DMS53 treated with DMSO at 0.1 percent for 48 hours (cell line): ENCODE results near the gene TSGA10.
A peak's percentile ranks its signal among the peaks of the same experiment; 100 is the strongest.
"Not testable (repeated sequence)": the region's sequence is repeated elsewhere in the genome, so short reads cannot be mapped to it uniquely, and the experiment has no call there.

Source experiments
- DNase-seq: peaks from one replicate; lab custom pipeline; 2025; ENCODE audit not compliant: unreplicated experiment; lab: John Stamatoyannopoulos, UW

Gene TSGA10

GRCh38 chr2:99154643-99155536, at the start of gene TSGA10, which contains the start of gene LIPT1:
Gene TSGA10 (minus strand): TSS chr2:99154942. CDS start chr2:99109439, 45,503 bp downstream.
Gene LIPT1 (plus strand): TSS chr2:99154967. CDS start chr2:99161958, 6,991 bp downstream.
- peak; percentile 97 for DNase-seq

- DNase-seq, result no peak
Observed at GRCh38 chr2:99201959-99202678, 47.4 kb upstream of the TSGA10 start.

- no peak for DNase-seq
Observed at GRCh38 chr2:99200076-99200800, 45.5 kb upstream of the TSGA10 start.

GRCh38 chr2:99198103-99198841, 43.5 kb upstream of the TSGA10 start:
- DNase-seq, result no peak

- DNase-seq, result not testable (repeated sequence)
Observed at GRCh38 chr2:99192364-99192763, 37.6 kb upstream of the TSGA10 start.

GRCh38 chr2:99190548-99190947, 35.8 kb upstream of the TSGA10 start:
- no peak for DNase-seq

GRCh38 chr2:99188357-99188756, 33.6 kb upstream of the TSGA10 start:
- no peak for DNase-seq

- DNase-seq, result no peak
Observed at GRCh38 chr2:99187011-99187410, 32.3 kb upstream of the TSGA10 start.

- DNase-seq, result no peak
Observed at GRCh38 chr2:99184811-99185210, 30.1 kb upstream of the TSGA10 start.

GRCh38 chr2:99183025-99183424, 28.3 kb upstream of the TSGA10 start:
- no peak for DNase-seq

- DNase-seq, result peak; percentile 74
Observed at GRCh38 chr2:99181624-99182000, 26.9 kb upstream of the TSGA10 start.

- peak; percentile 100 for DNase-seq
Observed at GRCh38 chr2:99180755-99181623, 26.2 kb upstream of the TSGA10 start, which contains the start of the genes MITD1 and MRPL30. Gene MITD1 (minus strand): TSS chr2:99181058. CDS start chr2:99180981, 77 bp downstream. Gene MRPL30 (plus strand): TSS chr2:99181184. CDS start chr2:99186204, 5,020 bp downstream.

- DNase-seq, result no peak
Observed at GRCh38 chr2:99171377-99172140, 16.8 kb upstream of the TSGA10 start.

- no peak for DNase-seq
Observed at GRCh38 chr2:99169534-99169933, 14.8 kb upstream of the TSGA10 start.

GRCh38 chr2:99166218-99166617, 11.5 kb upstream of the TSGA10 start:
- no peak for DNase-seq

- no peak for DNase-seq
Observed at GRCh38 chr2:99159594-99159993, 4.9 kb upstream of the TSGA10 start.

- DNase-seq, result no peak
Observed at GRCh38 chr2:99158599-99158998, 3.9 kb upstream of the TSGA10 start.

- DNase-seq, result no peak
Observed at GRCh38 chr2:99156891-99157290, 2.1 kb upstream of the TSGA10 start.
